ENCODE measurements around the gene NUP107. TPM values are rescaled to one million over a fixed set of nuclear protein-coding genes. Genes with fewer than 3 reads are reported as not detected.

The NUP107 gene
- total and polyA plus RNA-seq, 11 donors = 10.4 to 27.0 (median 20.5) TPM

DNA sequence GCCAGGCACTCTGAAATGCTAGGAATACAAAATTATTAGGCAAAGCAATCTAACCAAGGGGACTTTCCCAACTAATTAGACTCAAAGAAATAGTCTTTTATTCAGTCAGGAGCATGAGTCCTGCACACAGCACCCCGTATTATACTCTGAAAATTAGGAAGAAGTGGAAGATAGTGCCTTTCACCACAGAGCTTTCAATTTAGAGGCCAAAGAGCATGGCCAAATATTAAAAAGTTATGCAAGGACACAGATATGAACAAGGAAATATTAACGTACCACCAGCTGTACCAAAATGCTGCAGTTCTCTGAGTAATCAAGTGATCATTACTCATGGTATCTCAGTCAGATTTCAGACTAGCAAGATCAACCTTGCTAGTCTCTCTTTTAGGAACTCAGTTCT lies 98.6 kb downstream of the NUP107 start:
- no peaks in the 10 kb centered on the region for H3K36me3 ChIP-seq
- ATAC-seq (peak in 1 of 4 donors; percentile 30), DNase-seq (no peak)
- H3K27ac ChIP-seq = peak overlapping the region in 2 of 12 donors; percentile 11 to 71
- no peak for TF ChIP-seq POLR2A (IDR thresholded peaks at IDR 0.05)
- TF ChIP-seq, protein P1, sequence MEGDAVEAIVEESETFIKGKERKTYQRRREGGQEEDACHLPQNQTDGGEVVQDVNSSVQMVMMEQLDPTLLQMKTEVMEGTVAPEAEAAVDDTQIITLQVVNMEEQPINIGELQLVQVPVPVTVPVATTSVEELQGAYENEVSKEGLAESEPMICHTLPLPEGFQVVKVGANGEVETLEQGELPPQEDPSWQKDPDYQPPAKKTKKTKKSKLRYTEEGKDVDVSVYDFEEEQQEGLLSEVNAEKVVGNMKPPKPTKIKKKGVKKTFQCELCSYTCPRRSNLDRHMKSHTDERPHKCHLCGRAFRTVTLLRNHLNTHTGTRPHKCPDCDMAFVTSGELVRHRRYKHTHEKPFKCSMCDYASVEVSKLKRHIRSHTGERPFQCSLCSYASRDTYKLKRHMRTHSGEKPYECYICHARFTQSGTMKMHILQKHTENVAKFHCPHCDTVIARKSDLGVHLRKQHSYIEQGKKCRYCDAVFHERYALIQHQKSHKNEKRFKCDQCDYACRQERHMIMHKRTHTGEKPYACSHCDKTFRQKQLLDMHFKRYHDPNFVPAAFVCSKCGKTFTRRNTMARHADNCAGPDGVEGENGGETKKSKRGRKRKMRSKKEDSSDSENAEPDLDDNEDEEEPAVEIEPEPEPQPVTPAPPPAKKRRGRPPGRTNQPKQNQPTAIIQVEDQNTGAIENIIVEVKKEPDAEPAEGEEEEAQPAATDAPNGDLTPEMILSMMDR (IDR thresholded peaks at IDR 0.05) = no peak
- intact Hi-C loops (cut with DNase I) = loop anchor here in 1 of 10 donors (5.0 kb wide), 1 partner anchor 38 kb away; the partner anchor contains the start of gene SLC35E3
- peaks cover 0 to 50% (median 0%) of the 10 kb centered on the region in 12 donors for H3K4me1 ChIP-seq
- WGBS, 4 donors = 71 to 80% (median 74%) methylated on average over 2 of the region's 2 CpGs
- no peak overlapping the region for H3K4me3 ChIP-seq
- H3K9me3 ChIP-seq = no peaks in the 10 kb centered on the region
- H3K27me3 ChIP-seq = no peaks in the 10 kb centered on the region

GRCh38 chr12:68785823-68786222 lies 99.0 kb downstream of the NUP107 start:
- Histone ChIP-seq H3K4me1 (peaks cover 0 to 50% (median 0%) of the 10 kb centered on the region in 12 donors), H3K27me3 (no peaks in the 10 kb centered on the region), H3K4me3 (no peak overlapping the region), H3K9me3 (no peaks in the 10 kb centered on the region), H3K36me3 (no peaks in the 10 kb centered on the region), H3K27ac (peak overlapping the region in 1 of 12 donors; percentile 87)
- ATAC-seq (no peak), DNase-seq (no peak)
- TF ChIP-seq POLR2A (IDR thresholded peaks at IDR 0.05) = no peak
- TF ChIP-seq, protein P1 (IDR thresholded peaks at IDR 0.05) = no peak
- 92 to 95% (median 93%) methylated on average over 5 of the region's 5 CpGs for WGBS, 4 donors
- intact Hi-C loops (cut with DNase I) = loop anchor here in 1 of 10 donors (5.0 kb wide), 1 partner anchor 39 kb away; the partner anchor contains the start of gene SLC35E3

DNA sequence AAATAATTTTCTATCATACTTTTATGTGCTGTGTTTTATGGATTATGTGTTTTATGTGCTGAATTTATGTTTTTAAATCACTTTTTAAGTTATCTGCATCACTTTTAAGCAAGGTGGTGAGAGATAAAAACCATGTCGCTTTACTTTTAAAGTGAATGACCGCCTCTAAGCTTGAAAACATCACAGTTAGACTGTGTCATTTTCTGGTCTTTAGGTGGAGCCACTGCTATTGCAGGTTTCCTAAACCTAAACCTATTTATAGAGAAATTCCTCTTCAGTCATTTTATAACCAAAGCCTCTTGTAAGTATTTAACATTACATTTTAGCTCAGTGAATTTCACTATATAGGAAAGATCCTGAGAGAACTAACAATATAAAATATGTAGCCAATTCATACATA lies 100.2 kb downstream of the NUP107 start:
- DNase-seq = no peak
- H3K4me1 ChIP-seq = peaks cover 0 to 50% (median 0%) of the 10 kb centered on the region in 12 donors
- 77 to 83% (median 81%) methylated on average over 2 of the region's 2 CpGs for WGBS, 4 donors

GRCh38 chr12:68788554-68789143 lies 101.9 kb downstream of the NUP107 start:
- WGBS, 4 donors = 92 to 100% (median 95%) methylated on average over 3 of the region's 3 CpGs
- Histone ChIP-seq H3K27me3 (no peaks in the 10 kb centered on the region), H3K27ac (peak overlapping the region in 1 of 12 donors; percentile 87), H3K4me3 (no peak overlapping the region), H3K36me3 (no peaks in the 10 kb centered on the region), H3K9me3 (no peaks in the 10 kb centered on the region), H3K4me1 (peaks cover 0 to 50% (median 0%) of the 10 kb centered on the region in 12 donors)
- ATAC-seq (no peak), DNase-seq (no peak)
- TF ChIP-seq, protein P1 (IDR thresholded peaks at IDR 0.05) = no peak
- TF ChIP-seq POLR2A (IDR thresholded peaks at IDR 0.05) = no peak
- intact Hi-C loops (cut with DNase I) = loop anchor here in 1 of 10 donors (5.0 kb wide), 1 partner anchor 41 kb away; the partner anchor contains the start of gene SLC35E3

More for the DNA sequence above, 100.2 kb downstream of the NUP107 start:
- intact Hi-C loops (cut with DNase I) = loop anchor here in 1 of 10 donors (5.0 kb wide), 1 partner anchor 40 kb away; the partner anchor contains the start of gene SLC35E3
- Histone ChIP-seq H3K4me3 (no peak overlapping the region), H3K9me3 (no peaks in the 10 kb centered on the region), H3K36me3 (no peaks in the 10 kb centered on the region), H3K27ac (peak overlapping the region in 9 of 12 donors; percentile 12 to 87 (median 44)), H3K27me3 (no peaks in the 10 kb centered on the region)
- TF ChIP-seq POLR2A (IDR thresholded peaks at IDR 0.05) = no peak
- TF ChIP-seq, protein P1 (IDR thresholded peaks at IDR 0.05) = no peak
- ATAC-seq = no peak
